ENCODE measurements around the gene COL4A4. TPM values are rescaled to one million over a fixed set of nuclear protein-coding genes. Genes with fewer than 3 reads are reported as not detected.

COL4A4 gene
- total and polyA plus RNA-seq, 2 donors (not counting 1 experiment from before 2014, with no cell fraction given): 0.17 to 0.76 TPM

- Histone ChIP-seq H2AFZ (ENCODE audit: low read length) (no peak overlapping the region), H3K79me2 (ENCODE audit: control insufficient read depth, insufficient read depth, low read length) (no peaks in the 10 kb centered on the region), H3K27me3 (ENCODE audit: control insufficient read depth, insufficient read depth, low read length) (no peaks in the 10 kb centered on the region), H3K4me2 (ENCODE audit: extremely low read depth, insufficient read depth, low read length) (no peak overlapping the region), H3K36me3 (ENCODE audit: control insufficient read depth, insufficient read depth, low read length) (no peaks in the 10 kb centered on the region), H3K4me3 (replicated peaks in 1 of 4; ENCODE audit: control extremely low read depth in 1 of 4, insufficient read depth in 1 of 4, low read depth in 3 of 4, low read length in 4 of 4) (no peak overlapping the region), H4K20me1 (ENCODE audit: control insufficient read depth, extremely low read depth, insufficient read depth, low read length) (no peaks in the 10 kb centered on the region), H3K4me1 (ENCODE audit: control insufficient read depth, extremely low read depth, insufficient read depth, low read length) (no peaks in the 10 kb centered on the region), H3K9ac (ENCODE audit: insufficient read depth, low read length) (no peak overlapping the region), H3K27ac (ENCODE audit: insufficient read depth, low read length) (no peak overlapping the region), H3K9me3 (ENCODE audit: control insufficient read depth, insufficient read depth, low read depth, low read length) (no peaks in the 10 kb centered on the region)
- DNase-seq (ENCODE audit: low read depth in 2 of 2): no peak
- no peak for TF ChIP-seq EZH2 (IDR thresholded peaks at IDR 0.05; ENCODE audit: low read length, missing control alignments)
- no peak for TF ChIP-seq CTCF (conservative IDR thresholded peaks at IDR 0.05 in 1 of 2, IDR thresholded peaks at IDR 0.05 in 1 of 2; ENCODE audit: low read depth in 1 of 2, low read length in 2 of 2)
Measured at GRCh38 chr2:226971084-226971483, 192.9 kb downstream of the COL4A4 start.

GRCh38 chr2:226970362-226970761, 193.6 kb downstream of the COL4A4 start:
- Histone ChIP-seq H3K36me3 (ENCODE audit: control insufficient read depth, insufficient read depth, low read length) (no peaks in the 10 kb centered on the region), H3K4me3 (replicated peaks in 1 of 4; ENCODE audit: control extremely low read depth in 1 of 4, insufficient read depth in 1 of 4, low read depth in 3 of 4, low read length in 4 of 4) (no peak overlapping the region), H3K4me2 (ENCODE audit: extremely low read depth, insufficient read depth, low read length) (peak overlapping the region; percentile 62), H3K27ac (ENCODE audit: insufficient read depth, low read length) (no peak overlapping the region), H3K9me3 (ENCODE audit: control insufficient read depth, insufficient read depth, low read depth, low read length) (no peaks in the 10 kb centered on the region), H4K20me1 (ENCODE audit: control insufficient read depth, extremely low read depth, insufficient read depth, low read length) (no peaks in the 10 kb centered on the region), H3K9ac (ENCODE audit: insufficient read depth, low read length) (no peak overlapping the region), H2AFZ (ENCODE audit: low read length) (no peak overlapping the region), H3K4me1 (ENCODE audit: control insufficient read depth, extremely low read depth, insufficient read depth, low read length) (no peaks in the 10 kb centered on the region), H3K27me3 (ENCODE audit: control insufficient read depth, insufficient read depth, low read length) (no peaks in the 10 kb centered on the region), H3K79me2 (ENCODE audit: control insufficient read depth, insufficient read depth, low read length) (no peaks in the 10 kb centered on the region)
- no peak for DNase-seq (ENCODE audit: low read depth in 2 of 2)
- TF ChIP-seq CTCF (conservative IDR thresholded peaks at IDR 0.05 in 1 of 2, IDR thresholded peaks at IDR 0.05 in 1 of 2; ENCODE audit: low read depth in 1 of 2, low read length in 2 of 2) (no peak), EZH2 (IDR thresholded peaks at IDR 0.05; ENCODE audit: low read length, missing control alignments) (no peak)

- H3K27me3 ChIP-seq (ENCODE audit: control insufficient read depth, insufficient read depth, low read length): no peaks in the 10 kb centered on the region
- peak; percentile 30 to 56 for DNase-seq (ENCODE audit: low read depth in 2 of 2)
- peak overlapping the region; percentile 62 for H3K4me2 ChIP-seq (ENCODE audit: extremely low read depth, insufficient read depth, low read length)
- no peak for TF ChIP-seq CTCF (conservative IDR thresholded peaks at IDR 0.05 in 1 of 2, IDR thresholded peaks at IDR 0.05 in 1 of 2; ENCODE audit: low read depth in 1 of 2, low read length in 2 of 2)
- H3K27ac ChIP-seq (ENCODE audit: insufficient read depth, low read length): no peak overlapping the region
- H3K4me3 ChIP-seq (replicated peaks in 1 of 4; ENCODE audit: control extremely low read depth in 1 of 4, insufficient read depth in 1 of 4, low read depth in 3 of 4, low read length in 4 of 4): no peak overlapping the region
- H3K36me3 ChIP-seq (ENCODE audit: control insufficient read depth, insufficient read depth, low read length): no peaks in the 10 kb centered on the region
- H3K9ac ChIP-seq (ENCODE audit: insufficient read depth, low read length): no peak overlapping the region
- no peak overlapping the region for H2AFZ ChIP-seq (ENCODE audit: low read length)
- no peaks in the 10 kb centered on the region for H3K4me1 ChIP-seq (ENCODE audit: control insufficient read depth, extremely low read depth, insufficient read depth, low read length)
- no peaks in the 10 kb centered on the region for H3K9me3 ChIP-seq (ENCODE audit: control insufficient read depth, insufficient read depth, low read depth, low read length)
- no peaks in the 10 kb centered on the region for H4K20me1 ChIP-seq (ENCODE audit: control insufficient read depth, extremely low read depth, insufficient read depth, low read length)
- H3K79me2 ChIP-seq (ENCODE audit: control insufficient read depth, insufficient read depth, low read length): no peaks in the 10 kb centered on the region
Measured at GRCh38 chr2:226969417-226970080, 194.5 kb downstream of the COL4A4 start.
